A673 (cell line): ENCODE data around the gene ADGRL3. TPM values are rescaled to one million over a fixed set of nuclear protein-coding genes. Genes with fewer than 3 reads are reported as not detected.
"Not testable (repeated sequence)": the region's sequence is repeated elsewhere in the genome, so short reads cannot be mapped to it uniquely, and the experiment has no call there.

ENCODE experiments used
- BruUV-seq: library from RNA; stranded (reverse); fragments of 400-500 nt; replicated peaks from 2 replicates; lab custom pipeline; 2021; lab: Mats Ljungman, UMichigan
- CTCF ChIA-PET: fragments of 300-600 bp; sonication (Branson Sonifier 250); formaldehyde crosslinking; loops from one replicate; lab custom pipeline; 2022; ENCODE audit warnings: antibody characterized with exemption; lab: Charles Lee
- POLR2A ChIA-PET: fragments of 300-600 bp; sonication (Branson Sonifier 250); formaldehyde crosslinking; loops from one replicate; lab custom pipeline; 2022; ENCODE audit warnings: antibody characterized with exemption; ENCODE audit not compliant: low non-redundant PET; lab: Charles Lee
- DNase-seq: peaks from one replicate; pipeline ENCODE4 v3.0.0-alpha.2; 2015; ENCODE audit warnings: low spot score
- H3K27ac ChIP-seq: fragments of 200-600 bp; sonication (generic); 2 replicates; pipeline ENCODE4 v1.5.1; 2016; ENCODE audit warnings: mixed run types, low read depth, mild to moderate bottlenecking, mixed read lengths, antibody characterized with exemption, low read length; ENCODE audit not compliant: poor library complexity, severe bottlenecking
- H3K27me3 ChIP-seq: fragments of 200-600 bp; sonication (generic); replicated peaks from 2 replicates; pipeline ENCODE4 v1.6.1; 2017; ENCODE audit warnings: mixed run types, low read depth, mild to moderate bottlenecking, mixed read lengths, antibody characterized with exemption, low read length; ENCODE audit not compliant: insufficient read depth, poor library complexity
- H3K36me3 ChIP-seq: fragments of 200-600 bp; sonication (generic); 2 replicates; pipeline ENCODE4 v1.6.1; 2016; ENCODE audit warnings: mixed run types, mild to moderate bottlenecking, mixed read lengths, antibody characterized with exemption, low read length; ENCODE audit not compliant: insufficient read depth, poor library complexity, severe bottlenecking
- H3K4me1 ChIP-seq: fragments of 200-600 bp; sonication (generic); 2 replicates; pipeline ENCODE4 v1.6.1; 2017; ENCODE audit warnings: mixed run types, mild to moderate bottlenecking, mixed read lengths, antibody characterized with exemption, low read length; ENCODE audit not compliant: insufficient read depth, poor library complexity, severe bottlenecking
- H3K4me3 ChIP-seq: fragments of 200-600 bp; sonication (generic); 2 replicates; pipeline ENCODE4 v1.5.1; 2016; ENCODE audit warnings: low read depth, mixed run types, mild to moderate bottlenecking, mixed read lengths, low read length; ENCODE audit not compliant: poor library complexity, severe bottlenecking
- H3K9me3 ChIP-seq: fragments of 200-600 bp; sonication (generic); 2 replicates; pipeline ENCODE4 v1.6.1; 2016; ENCODE audit warnings: mixed run types, low read depth, mild to moderate bottlenecking, mixed read lengths, antibody characterized with exemption, low read length; ENCODE audit not compliant: poor library complexity, severe bottlenecking
- EZH2 ChIP-seq: fragments of 200-600 bp; sonication (generic); IDR thresholded peaks from 2 replicates; pipeline ENCODE4 v1.6.1; 2017; ENCODE audit warnings: borderline replicate concordance, low read depth, mild to moderate bottlenecking, mixed read lengths, antibody characterized with exemption, low read length; ENCODE audit not compliant: poor library complexity, severe bottlenecking
- intact Hi-C: fragments of 100-400 bp; cut with micrococcal nuclease; formaldehyde crosslinking; loops from one replicate; pipeline ENCODE4 v1.10.0; 2022; ENCODE audit not compliant: unreplicated experiment
- total RNA-seq: library from RNA; stranded (reverse); gene quantifications from 2 replicates; pipeline ENCODE4 v1.2.3, GENCODE V29; 2021
- TF ChIP-seq, protein P1 (sequence below): fragments of 300-800, 200-600 bp; sonication (generic); conservative IDR thresholded peaks from 2 replicates; pipeline ENCODE4 v1.5.1; 2017; ENCODE audit warnings: low read depth, mild to moderate bottlenecking, antibody characterized with exemption, low read length, moderate library complexity, mixed read lengths

ADGRL3 gene
- total RNA-seq, 1 experiment from 2014 or later, result not detected

DNA sequence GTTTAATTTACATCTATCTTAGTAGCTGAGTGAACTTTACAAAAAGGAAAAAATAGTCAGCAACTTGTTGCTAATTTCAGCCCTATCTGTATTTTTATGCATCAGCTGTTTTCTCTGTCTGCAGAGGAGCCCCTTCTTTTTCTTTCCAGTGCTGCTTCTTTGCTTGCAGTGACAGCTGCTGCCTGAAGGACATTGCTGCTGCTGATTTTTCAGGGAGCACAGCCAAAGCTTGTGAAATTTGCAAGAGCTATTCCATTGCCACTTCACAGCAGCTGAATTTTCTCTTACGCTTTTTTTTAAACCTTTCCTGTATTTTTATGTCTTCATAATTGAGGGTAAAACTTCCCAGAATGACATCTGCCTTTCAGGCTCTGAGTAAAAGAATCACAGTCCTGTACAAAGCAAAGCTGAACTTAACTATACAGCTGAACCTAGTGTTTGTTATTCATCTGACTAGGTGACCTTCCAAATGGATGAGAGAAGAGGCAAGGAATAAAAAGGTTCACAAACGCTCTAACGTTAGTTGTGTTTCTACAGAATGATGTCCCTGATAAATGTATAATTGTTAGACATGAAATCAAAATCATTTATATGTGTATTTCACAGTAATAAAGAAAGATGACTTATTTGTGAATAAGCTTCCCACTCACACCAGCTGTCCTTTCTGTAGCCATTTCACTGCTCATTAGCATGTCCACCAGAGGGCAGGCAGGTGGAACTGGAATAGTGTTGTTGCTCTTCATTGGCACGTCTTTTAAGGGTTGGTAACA, 541.4 kb downstream of the ADGRL3 start:
- TF ChIP-seq EZH2, result no peak
- TF ChIP-seq, protein P1, sequence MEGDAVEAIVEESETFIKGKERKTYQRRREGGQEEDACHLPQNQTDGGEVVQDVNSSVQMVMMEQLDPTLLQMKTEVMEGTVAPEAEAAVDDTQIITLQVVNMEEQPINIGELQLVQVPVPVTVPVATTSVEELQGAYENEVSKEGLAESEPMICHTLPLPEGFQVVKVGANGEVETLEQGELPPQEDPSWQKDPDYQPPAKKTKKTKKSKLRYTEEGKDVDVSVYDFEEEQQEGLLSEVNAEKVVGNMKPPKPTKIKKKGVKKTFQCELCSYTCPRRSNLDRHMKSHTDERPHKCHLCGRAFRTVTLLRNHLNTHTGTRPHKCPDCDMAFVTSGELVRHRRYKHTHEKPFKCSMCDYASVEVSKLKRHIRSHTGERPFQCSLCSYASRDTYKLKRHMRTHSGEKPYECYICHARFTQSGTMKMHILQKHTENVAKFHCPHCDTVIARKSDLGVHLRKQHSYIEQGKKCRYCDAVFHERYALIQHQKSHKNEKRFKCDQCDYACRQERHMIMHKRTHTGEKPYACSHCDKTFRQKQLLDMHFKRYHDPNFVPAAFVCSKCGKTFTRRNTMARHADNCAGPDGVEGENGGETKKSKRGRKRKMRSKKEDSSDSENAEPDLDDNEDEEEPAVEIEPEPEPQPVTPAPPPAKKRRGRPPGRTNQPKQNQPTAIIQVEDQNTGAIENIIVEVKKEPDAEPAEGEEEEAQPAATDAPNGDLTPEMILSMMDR, result no peak
- Histone ChIP-seq H3K27me3 (no peaks in the 10 kb centered on the region), H3K4me1 (no peaks in the 10 kb centered on the region), H3K9me3 (no peaks in the 10 kb centered on the region), H3K4me3 (no peak overlapping the region), H3K36me3 (no peaks in the 10 kb centered on the region), H3K27ac (no peak overlapping the region)
- DNase-seq, result no peak
- BruUV-seq, result no TSS peak
- POLR2A ChIA-PET, result no interaction called here
- intact Hi-C loops, result no loop called here
- CTCF ChIA-PET, result no interaction called here

DNA sequence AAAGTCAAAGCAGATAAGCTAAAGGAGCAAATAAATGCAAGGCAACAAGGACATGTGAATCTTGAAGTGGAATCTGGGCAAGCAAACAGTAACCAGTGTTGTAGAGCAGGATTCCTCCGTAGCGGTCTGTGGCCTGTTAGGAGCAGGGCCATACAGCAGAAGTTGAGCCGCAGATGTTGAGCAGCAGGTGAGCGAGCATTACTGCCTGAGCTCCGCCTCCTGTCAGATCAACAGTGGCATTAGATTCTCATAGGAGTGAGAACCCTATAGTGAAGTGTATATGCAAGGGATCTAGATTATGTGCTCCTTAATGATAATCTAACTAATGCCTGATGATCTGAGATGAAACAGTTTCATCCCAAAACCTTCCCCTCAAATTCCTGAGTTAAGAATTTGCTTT, 550.7 kb downstream of the ADGRL3 start:
- H3K9me3 ChIP-seq, result no peaks in the 10 kb centered on the region
- ChIA-PET POLR2A (no interaction called here), CTCF (no interaction called here)
- intact Hi-C loops, result no loop called here
- DNase-seq, result no peak
- BruUV-seq, result no TSS peak
- no peaks in the 10 kb centered on the region for H3K4me1 ChIP-seq
- H3K36me3 ChIP-seq, result no peaks in the 10 kb centered on the region
- TF ChIP-seq EZH2, result no peak
- H3K4me3 ChIP-seq, result no peak overlapping the region
- no peak overlapping the region for H3K27ac ChIP-seq
- H3K27me3 ChIP-seq, result no peaks in the 10 kb centered on the region

DNA sequence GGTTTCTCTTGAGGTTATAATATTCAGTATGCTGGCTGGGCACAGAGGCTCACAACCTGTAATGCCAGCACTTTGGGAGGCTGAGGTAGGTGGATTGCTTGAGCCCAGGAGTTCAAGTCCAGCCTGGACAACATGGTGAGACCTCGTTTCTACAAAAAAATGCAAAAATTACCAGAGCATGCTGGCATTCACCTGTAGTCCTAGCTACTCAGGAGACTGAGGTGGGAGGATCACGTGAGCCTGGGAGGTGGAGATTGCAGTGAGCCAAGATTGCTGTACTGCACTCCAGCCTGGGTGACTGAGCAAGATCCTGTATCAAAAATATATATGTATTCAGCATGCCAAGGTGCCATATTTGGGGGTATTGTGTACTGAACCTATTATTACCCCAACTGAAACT, 552.5 kb downstream of the ADGRL3 start:
- CTCF ChIA-PET, result no interaction called here
- no peaks in the 10 kb centered on the region for H3K4me1 ChIP-seq
- intact Hi-C loops, result no loop called here
- BruUV-seq, result no TSS peak
- H3K36me3 ChIP-seq, result no peaks in the 10 kb centered on the region
- no peak for DNase-seq
- POLR2A ChIA-PET, result no interaction called here
- no peak overlapping the region for H3K27ac ChIP-seq
- no peak overlapping the region for H3K4me3 ChIP-seq
- TF ChIP-seq, protein P1, result no peak
- no peak for TF ChIP-seq EZH2
- no peaks in the 10 kb centered on the region for H3K27me3 ChIP-seq
- no peaks in the 10 kb centered on the region for H3K9me3 ChIP-seq

DNA sequence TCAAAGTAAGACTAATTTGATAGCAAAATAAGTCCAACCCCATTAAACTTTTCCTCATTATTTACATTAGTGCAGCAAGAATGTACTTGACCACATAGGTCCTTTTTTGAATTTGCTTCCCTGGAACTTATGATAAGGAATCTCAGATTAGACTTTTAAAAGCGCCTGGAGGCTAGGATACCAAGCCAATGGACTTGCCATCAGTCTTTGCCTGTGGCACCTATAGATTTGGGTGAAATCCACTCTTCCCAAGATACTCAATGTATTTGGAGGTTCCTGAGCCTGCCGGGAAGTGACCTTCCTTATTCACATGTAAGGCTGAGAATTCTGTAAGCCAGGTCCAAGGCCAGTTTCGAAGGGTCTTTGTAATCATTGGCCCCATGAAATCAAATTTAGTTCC, 553.6 kb downstream of the ADGRL3 start:
- BruUV-seq, result no TSS peak
- TF ChIP-seq, protein P1, result no peak
- no peak for TF ChIP-seq EZH2
- Histone ChIP-seq H3K36me3 (no peaks in the 10 kb centered on the region), H3K27ac (no peak overlapping the region), H3K4me1 (no peaks in the 10 kb centered on the region), H3K4me3 (no peak overlapping the region), H3K27me3 (no peaks in the 10 kb centered on the region), H3K9me3 (no peaks in the 10 kb centered on the region)
- CTCF ChIA-PET, result no interaction called here
- POLR2A ChIA-PET, result no interaction called here
- DNase-seq, result no peak
- intact Hi-C loops, result no loop called here

DNA sequence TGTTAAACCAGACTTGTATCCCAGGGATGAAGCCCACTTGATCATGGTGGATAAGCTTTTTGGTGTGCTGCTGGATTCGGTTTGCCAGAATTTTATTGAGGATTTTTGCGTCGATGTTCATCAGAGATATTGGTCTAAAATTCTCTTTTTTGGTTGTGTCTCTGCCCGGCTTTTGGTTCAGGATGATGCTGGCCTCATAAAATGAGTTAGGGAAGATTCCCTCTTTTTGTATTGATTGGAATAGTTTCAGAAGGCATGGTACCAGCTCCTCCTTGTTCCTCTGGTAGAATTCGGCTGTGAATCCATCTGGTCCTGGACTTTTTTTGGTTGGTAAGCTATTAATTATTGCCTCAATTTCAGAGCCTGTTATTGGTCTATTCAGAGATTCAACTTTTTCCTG, 556.8 kb downstream of the ADGRL3 start:
- POLR2A ChIA-PET, H3K9me3 ChIP-seq, H3K27me3 ChIP-seq, intact Hi-C loops, CTCF ChIA-PET, H3K4me3 ChIP-seq, H3K27ac ChIP-seq, H3K4me1 ChIP-seq, H3K36me3 ChIP-seq, DNase-seq, BruUV-seq: not testable (repeated sequence)
